ENCODE results near the gene CACNG4.

Gene CACNG4

GRCh38 chr17:67043283-67043682 lies 78.8 kb downstream of the CACNG4 start:
- DNase-seq (ENCODE audit: low spot score), result no peak

- no peak for DNase-seq (ENCODE audit: low spot score)
Observed at GRCh38 chr17:67044016-67044772, 79.7 kb downstream of the CACNG4 start, which contains the start of gene CACNG1. TSS of gene CACNG1 (plus strand) at chr17:67044554. CDS start at chr17:67044661, 107 bp downstream.

- no peak for DNase-seq (ENCODE audit: low spot score)
Observed at GRCh38 chr17:67044940-67045339, 80.4 kb downstream of the CACNG4 start.

- no peak for DNase-seq (ENCODE audit: low spot score)
Observed at GRCh38 chr17:67046398-67046797, 81.9 kb downstream of the CACNG4 start.

GRCh38 chr17:67047382-67047781 lies 82.9 kb downstream of the CACNG4 start:
- DNase-seq (ENCODE audit: low spot score), result no peak

GRCh38 chr17:67049025-67049739 lies 84.7 kb downstream of the CACNG4 start:
- no peak for DNase-seq (ENCODE audit: low spot score)

GRCh38 chr17:67050066-67050465 lies 85.6 kb downstream of the CACNG4 start:
- no peak for DNase-seq (ENCODE audit: low spot score)

GRCh38 chr17:67050471-67051154 lies 86.1 kb downstream of the CACNG4 start:
- no peak for DNase-seq (ENCODE audit: low spot score)

GRCh38 chr17:67051155-67051538 lies 86.6 kb downstream of the CACNG4 start:
- no peak for DNase-seq (ENCODE audit: low spot score)

GRCh38 chr17:67051837-67052236 lies 87.3 kb downstream of the CACNG4 start:
- DNase-seq (ENCODE audit: low spot score), result no peak

GRCh38 chr17:67052720-67053437 lies 88.4 kb downstream of the CACNG4 start:
- DNase-seq (ENCODE audit: low spot score), result no peak

- DNase-seq (ENCODE audit: low spot score), result no peak
Observed at GRCh38 chr17:67053438-67054000, 89.0 kb downstream of the CACNG4 start.

- DNase-seq (ENCODE audit: low spot score), result no peak
Observed at GRCh38 chr17:67054011-67054591, 89.6 kb downstream of the CACNG4 start.

GRCh38 chr17:67054608-67055007 lies 90.1 kb downstream of the CACNG4 start:
- no peak for DNase-seq (ENCODE audit: low spot score)

GRCh38 chr17:67055041-67055443 lies 90.5 kb downstream of the CACNG4 start:
- DNase-seq (ENCODE audit: low spot score), result no peak

GRCh38 chr17:67055811-67056745 lies 91.6 kb downstream of the CACNG4 start:
- DNase-seq (ENCODE audit: low spot score), result no peak

- no peak for DNase-seq (ENCODE audit: low spot score)
Observed at GRCh38 chr17:67056746-67057490, 92.4 kb downstream of the CACNG4 start.

GRCh38 chr17:67058036-67058435 lies 93.5 kb downstream of the CACNG4 start:
- no peak for DNase-seq (ENCODE audit: low spot score)

GRCh38 chr17:67059372-67059771 lies 94.9 kb downstream of the CACNG4 start:
- no peak for DNase-seq (ENCODE audit: low spot score)

- no peak for DNase-seq (ENCODE audit: low spot score)
Observed at GRCh38 chr17:67063141-67063540, 98.6 kb downstream of the CACNG4 start.
